ENCODE measurements around the gene GTF2I.

GRCh38 chr7:74633451-74633921 is 24.0 kb upstream of the GTF2I start:
- TF ChIP-seq, protein P1, sequence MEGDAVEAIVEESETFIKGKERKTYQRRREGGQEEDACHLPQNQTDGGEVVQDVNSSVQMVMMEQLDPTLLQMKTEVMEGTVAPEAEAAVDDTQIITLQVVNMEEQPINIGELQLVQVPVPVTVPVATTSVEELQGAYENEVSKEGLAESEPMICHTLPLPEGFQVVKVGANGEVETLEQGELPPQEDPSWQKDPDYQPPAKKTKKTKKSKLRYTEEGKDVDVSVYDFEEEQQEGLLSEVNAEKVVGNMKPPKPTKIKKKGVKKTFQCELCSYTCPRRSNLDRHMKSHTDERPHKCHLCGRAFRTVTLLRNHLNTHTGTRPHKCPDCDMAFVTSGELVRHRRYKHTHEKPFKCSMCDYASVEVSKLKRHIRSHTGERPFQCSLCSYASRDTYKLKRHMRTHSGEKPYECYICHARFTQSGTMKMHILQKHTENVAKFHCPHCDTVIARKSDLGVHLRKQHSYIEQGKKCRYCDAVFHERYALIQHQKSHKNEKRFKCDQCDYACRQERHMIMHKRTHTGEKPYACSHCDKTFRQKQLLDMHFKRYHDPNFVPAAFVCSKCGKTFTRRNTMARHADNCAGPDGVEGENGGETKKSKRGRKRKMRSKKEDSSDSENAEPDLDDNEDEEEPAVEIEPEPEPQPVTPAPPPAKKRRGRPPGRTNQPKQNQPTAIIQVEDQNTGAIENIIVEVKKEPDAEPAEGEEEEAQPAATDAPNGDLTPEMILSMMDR (IDR thresholded peaks at IDR 0.05), result no peak
- TF ChIP-seq POLR2A (IDR thresholded peaks at IDR 0.05), result no peak
